Naive thymus-derived CD8-positive, alpha-beta T cell (primary cell): ENCODE data around the gene TSGA10. TPM values are rescaled to one million over a fixed set of nuclear protein-coding genes. Genes with fewer than 3 reads are reported as not detected.
A peak's percentile ranks its signal among the peaks of the same experiment; 100 is the strongest.

Experiments
- ATAC-seq, 2 donors: fragments of 150-1000 bp; cut with Tn5 transposase in 1 of 2; sonication (Bioruptor Pico), chemical (Tn5 transposase) in 1 of 2; 1 replicate in 1 of 2; 2 replicates in 1 of 2; pipeline ENCODE4 v1.10.0; 2021; ENCODE audit warnings: mild to moderate bottlenecking in 2 of 2, moderate library complexity in 2 of 2
- POLR2A ChIA-PET: fragments of 350-600 bp; sonication (Branson Sonifier 250); formaldehyde crosslinking; loops from one replicate; lab custom pipeline; 2021; ENCODE audit warnings: antibody characterized with exemption; lab: Charles Lee
- DNase-seq, 10 donors: peaks; one replicate each; pipeline versions ENCODE4 v3.0.0 to v3.0.0-alpha.2; 2020 to 2022
- H3K27ac Mint-ChIP-seq, 10 donors: one replicate each; pipeline ENCODE4 v1.8.0; 2020 to 2022; ENCODE audit warnings: mild to moderate bottlenecking in 10 of 10, mixed read lengths in 10 of 10, moderate library complexity in 4 of 10, inconsistent platforms in 1 of 10
- H3K27me3 Mint-ChIP-seq, 5 donors: one replicate each; pipeline ENCODE4 v1.8.0; 2021 to 2022; ENCODE audit warnings: mixed read lengths in 5 of 5
- H3K36me3 Mint-ChIP-seq, 3 donors: one replicate each; pipeline ENCODE4 v1.8.0; 2020 to 2022; ENCODE audit warnings: mixed read lengths in 3 of 3, mild to moderate bottlenecking in 2 of 3, inconsistent platforms in 1 of 3
- H3K4me1 Mint-ChIP-seq, 4 donors: one replicate each; pipeline ENCODE4 v1.8.0; 2021 to 2022; ENCODE audit warnings: mixed read lengths in 4 of 4
- H3K4me3 Mint-ChIP-seq, 10 donors: one replicate each; pipeline ENCODE4 v1.8.0; 2020 to 2022; ENCODE audit warnings: mild to moderate bottlenecking in 10 of 10, mixed read lengths in 10 of 10, moderate library complexity in 6 of 10, inconsistent platforms in 1 of 10
- H3K9me3 Mint-ChIP-seq, 9 donors: one replicate each; pipeline ENCODE4 v1.8.0; 2020 to 2022; ENCODE audit warnings: mixed read lengths in 9 of 9, mild to moderate bottlenecking in 3 of 9, inconsistent platforms in 1 of 9, moderate library complexity in 1 of 9
- polyA plus RNA-seq, 3 donors: library from polyadenylated mRNA; unstranded; fragments of 300-500 nt; fragmentation: Illumina TruSeq; gene quantifications; one replicate each; pipeline ENCODE4 v1.2.3, GENCODE V29; 2021
- total RNA-seq, 8 experiments: library from RNA in 2 of 8; stranded (reverse) in 2 of 8; gene quantifications; one replicate each; pipeline ENCODE4 v1.2.3 and lab custom pipeline; 2021 to 2026

The TSGA10 gene
- total and polyA plus RNA-seq, 5 experiments from 2014 or later: 22.5 to 32.1 (median 24.1) TPM

DNA sequence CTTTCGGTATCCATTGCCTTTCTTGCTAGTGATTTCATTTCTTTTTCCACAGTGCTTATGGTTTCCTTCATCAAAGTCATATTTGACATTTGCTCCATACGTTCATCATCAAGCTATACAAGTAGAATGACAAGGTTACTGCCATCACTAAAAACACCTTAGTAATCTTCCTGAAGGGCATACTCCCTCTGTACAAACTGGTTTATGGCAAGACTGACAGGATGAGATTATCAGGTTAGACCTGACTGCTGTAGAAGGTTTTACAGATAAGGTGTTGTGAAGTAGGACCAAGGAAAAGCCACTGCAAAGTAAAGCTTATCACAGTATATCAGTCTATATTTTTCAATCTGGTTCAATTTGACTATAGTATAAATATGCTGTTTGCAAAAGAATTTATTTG lies 50.7 kb downstream of the TSGA10 start:
- no peak for ATAC-seq
- Mint-ChIP-seq H3K27ac (no peak overlapping the region), H3K27me3 (no peaks in the 10 kb centered on the region), H3K36me3 (peaks cover 4 to 21% (median 4%) of the 10 kb centered on the region in 3 donors), H3K4me1 (peaks cover 0 to 8% (median 3%) of the 10 kb centered on the region in 4 donors), H3K9me3 (no peaks in the 10 kb centered on the region), H3K4me3 (no peak overlapping the region)
- no peak for DNase-seq
- POLR2A ChIA-PET: no interaction called here

DNA sequence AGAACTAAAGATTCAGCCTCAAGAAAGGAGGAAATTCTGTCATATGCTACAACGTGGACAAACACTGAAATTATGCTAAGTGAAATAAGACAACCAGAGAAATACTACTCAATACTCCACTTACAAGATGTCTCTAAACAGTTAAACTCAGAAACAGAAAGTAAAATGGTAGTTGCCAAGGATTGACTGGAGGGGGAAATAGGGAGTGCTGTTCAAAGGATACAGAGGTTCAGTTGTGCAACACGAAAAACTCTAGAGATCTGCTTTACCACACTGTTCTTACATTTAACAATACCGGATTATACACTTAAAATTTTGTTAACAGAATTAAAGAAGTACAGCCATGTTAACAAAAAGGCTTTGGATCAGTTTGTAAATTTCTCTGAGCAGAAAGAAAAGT lies 53.0 kb downstream of the TSGA10 start:
- no peaks in the 10 kb centered on the region for H3K27me3 Mint-ChIP-seq
- peaks cover 0 to 8% (median 3%) of the 10 kb centered on the region in 4 donors for H3K4me1 Mint-ChIP-seq
- DNase-seq (no peak), ATAC-seq (no peak)
- H3K36me3 Mint-ChIP-seq: peaks cover 2 to 21% (median 4%) of the 10 kb centered on the region in 3 donors
- POLR2A ChIA-PET: no interaction called here
- peak overlapping the region in 8 of 10 donors; percentile 2 to 75 (median 48) for H3K27ac Mint-ChIP-seq
- H3K4me3 Mint-ChIP-seq: no peak overlapping the region
- H3K9me3 Mint-ChIP-seq: no peaks in the 10 kb centered on the region

GRCh38 chr2:99096728-99097127 lies 58.0 kb downstream of the TSGA10 start:
- Mint-ChIP-seq H3K4me3 (no peak overlapping the region), H3K27ac (peak overlapping the region in 1 of 10 donors; percentile 19), H3K9me3 (peaks cover 0 to 19% (median 2%) of the 10 kb centered on the region in 9 donors), H3K4me1 (peaks cover 0 to 5% (median 2%) of the 10 kb centered on the region in 4 donors), H3K27me3 (no peaks in the 10 kb centered on the region), H3K36me3 (peaks cover 0 to 14% (median 12%) of the 10 kb centered on the region in 3 donors)
- DNase-seq (no peak), ATAC-seq (no peak)
- POLR2A ChIA-PET: no interaction called here

DNA sequence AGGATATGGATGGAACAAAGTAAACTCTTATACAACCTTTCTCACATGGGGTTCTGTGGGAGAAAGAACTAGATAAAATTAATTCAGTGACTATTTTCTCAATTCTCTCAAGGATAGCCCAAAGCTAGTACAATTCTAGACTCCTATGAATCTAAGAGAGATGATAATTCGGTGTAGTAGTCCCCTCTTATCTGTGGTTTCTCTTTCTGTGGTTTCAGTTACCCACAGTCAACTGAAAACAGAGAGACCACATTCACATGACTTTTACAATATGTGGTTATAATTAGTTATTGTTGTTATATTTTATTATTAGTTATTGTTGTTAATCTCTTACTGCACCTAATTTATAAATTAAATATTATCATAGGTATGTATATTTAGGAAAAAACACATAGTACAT lies 66.7 kb downstream of the TSGA10 start:
- ATAC-seq (peak in 1 of 2 donors; percentile 32), DNase-seq (peak in 1 of 10 donors; percentile 9)
- peaks cover 3 to 6% (median 5%) of the 10 kb centered on the region in 4 donors for H3K4me1 Mint-ChIP-seq
- peaks cover 0 to 9% (median 6%) of the 10 kb centered on the region in 3 donors for H3K36me3 Mint-ChIP-seq
- no peak overlapping the region for H3K27ac Mint-ChIP-seq
- H3K4me3 Mint-ChIP-seq: no peak overlapping the region
- H3K9me3 Mint-ChIP-seq: peaks cover 0 to 9% (median 0%) of the 10 kb centered on the region in 9 donors
- peaks cover 0 to 7% (median 3%) of the 10 kb centered on the region in 5 donors for H3K27me3 Mint-ChIP-seq
- POLR2A ChIA-PET: no interaction called here

- Mint-ChIP-seq H3K27ac (no peak overlapping the region), H3K4me1 (peaks cover 3 to 6% (median 5%) of the 10 kb centered on the region in 4 donors)
Observed at GRCh38 chr2:99086385-99086784, 68.4 kb downstream of the TSGA10 start.

GRCh38 chr2:99085421-99085820 lies 69.3 kb downstream of the TSGA10 start:
- peaks cover 3 to 6% (median 5%) of the 10 kb centered on the region in 4 donors for H3K4me1 Mint-ChIP-seq
- DNase-seq (peak in 1 of 10 donors; percentile 12), ATAC-seq (no peak)
- peaks cover 0 to 10% (median 5%) of the 10 kb centered on the region in 5 donors for H3K27me3 Mint-ChIP-seq
- H3K27ac Mint-ChIP-seq: no peak overlapping the region
- peaks cover 0 to 7% (median 0%) of the 10 kb centered on the region in 3 donors for H3K36me3 Mint-ChIP-seq
- H3K9me3 Mint-ChIP-seq: no peaks in the 10 kb centered on the region
- POLR2A ChIA-PET: no interaction called here
- H3K4me3 Mint-ChIP-seq: no peak overlapping the region

More at GRCh38 chr2:99086385-99086784, 68.4 kb downstream of the TSGA10 start:
- POLR2A ChIA-PET: no interaction called here
- H3K36me3 Mint-ChIP-seq: peaks cover 0 to 10% (median 0%) of the 10 kb centered on the region in 3 donors
- DNase-seq (no peak), ATAC-seq (no peak)
- no peaks in the 10 kb centered on the region for H3K9me3 Mint-ChIP-seq
- H3K27me3 Mint-ChIP-seq: peaks cover 0 to 10% (median 5%) of the 10 kb centered on the region in 5 donors
- no peak overlapping the region for H3K4me3 Mint-ChIP-seq

DNA sequence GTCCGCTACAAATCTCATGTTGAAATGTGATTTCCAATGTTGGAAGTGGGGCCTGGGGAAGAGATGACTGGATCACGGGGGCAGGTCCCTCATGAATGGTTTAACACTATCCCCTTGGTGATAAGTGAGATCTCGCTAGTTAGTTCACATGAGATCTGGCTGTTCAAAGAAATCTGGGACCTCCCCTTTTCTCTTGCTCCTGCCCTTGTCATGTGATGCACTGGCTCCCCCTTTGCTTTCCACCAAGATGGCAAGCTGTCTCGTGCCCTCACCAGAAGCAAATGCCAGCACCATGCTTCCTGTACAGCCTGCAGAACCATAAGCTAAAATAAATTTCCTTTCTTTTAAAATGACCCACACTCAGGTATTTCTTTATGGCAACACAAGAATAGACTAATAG lies 70.5 kb downstream of the TSGA10 start:
- DNase-seq (no peak), ATAC-seq (no peak)
- no peak overlapping the region for H3K4me3 Mint-ChIP-seq
- peaks cover 0 to 5% (median 0%) of the 10 kb centered on the region in 3 donors for H3K36me3 Mint-ChIP-seq
- peaks cover 3 to 6% (median 5%) of the 10 kb centered on the region in 4 donors for H3K4me1 Mint-ChIP-seq
- H3K27ac Mint-ChIP-seq: no peak overlapping the region
- H3K9me3 Mint-ChIP-seq: no peaks in the 10 kb centered on the region
- POLR2A ChIA-PET: no interaction called here
- H3K27me3 Mint-ChIP-seq: peaks cover 4 to 10% (median 7%) of the 10 kb centered on the region in 5 donors

GRCh38 chr2:99081891-99082290 lies 72.9 kb downstream of the TSGA10 start:
- peaks cover 0 to 5% (median 0%) of the 10 kb centered on the region in 3 donors for H3K36me3 Mint-ChIP-seq
- H3K4me1 Mint-ChIP-seq: no peaks in the 10 kb centered on the region
- no peak for DNase-seq
- ATAC-seq: no peak
- no peak overlapping the region for H3K27ac Mint-ChIP-seq
- H3K4me3 Mint-ChIP-seq: no peak overlapping the region
- POLR2A ChIA-PET: no interaction called here
- H3K27me3 Mint-ChIP-seq: peaks cover 4 to 10% (median 7%) of the 10 kb centered on the region in 5 donors
- H3K9me3 Mint-ChIP-seq: no peaks in the 10 kb centered on the region

DNA sequence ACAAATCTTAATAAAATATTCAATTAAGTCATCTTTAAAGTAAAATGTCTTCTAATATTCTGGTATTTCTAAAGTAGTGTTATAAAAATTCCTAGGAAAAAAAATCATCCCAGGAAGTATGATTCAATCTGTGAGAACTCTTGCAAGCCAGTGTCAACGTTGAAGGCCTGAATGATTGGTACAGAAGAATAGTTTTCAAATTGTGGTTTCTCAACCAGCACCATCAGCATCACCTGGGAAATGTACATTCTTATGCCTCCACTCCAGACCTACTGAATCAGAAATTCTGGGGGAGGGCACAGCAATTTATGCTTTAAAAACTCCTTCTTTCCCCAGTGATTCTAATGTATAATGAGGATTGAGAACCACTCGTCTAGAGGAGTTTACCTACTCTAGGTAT lies 75.5 kb downstream of the TSGA10 start:
- POLR2A ChIA-PET: no interaction called here
- H3K27ac Mint-ChIP-seq: no peak overlapping the region
- H3K9me3 Mint-ChIP-seq: no peaks in the 10 kb centered on the region
- H3K4me3 Mint-ChIP-seq: no peak overlapping the region
- H3K27me3 Mint-ChIP-seq: peaks cover 3 to 10% (median 6%) of the 10 kb centered on the region in 5 donors
- ATAC-seq (no peak), DNase-seq (no peak)
- H3K4me1 Mint-ChIP-seq: peaks cover 0 to 2% (median 0%) of the 10 kb centered on the region in 4 donors
- peaks cover 0 to 3% (median 0%) of the 10 kb centered on the region in 3 donors for H3K36me3 Mint-ChIP-seq

GRCh38 chr2:99072551-99072950 lies 82.2 kb downstream of the TSGA10 start:
- H3K9me3 Mint-ChIP-seq: no peaks in the 10 kb centered on the region
- ATAC-seq: no peak
- POLR2A ChIA-PET: no interaction called here
- H3K27ac Mint-ChIP-seq: no peak overlapping the region
- H3K4me1 Mint-ChIP-seq: peaks cover 0 to 4% (median under 1%) of the 10 kb centered on the region in 4 donors
- H3K27me3 Mint-ChIP-seq: no peaks in the 10 kb centered on the region
- DNase-seq: no peak
- H3K4me3 Mint-ChIP-seq: no peak overlapping the region
- H3K36me3 Mint-ChIP-seq: no peaks in the 10 kb centered on the region

DNA sequence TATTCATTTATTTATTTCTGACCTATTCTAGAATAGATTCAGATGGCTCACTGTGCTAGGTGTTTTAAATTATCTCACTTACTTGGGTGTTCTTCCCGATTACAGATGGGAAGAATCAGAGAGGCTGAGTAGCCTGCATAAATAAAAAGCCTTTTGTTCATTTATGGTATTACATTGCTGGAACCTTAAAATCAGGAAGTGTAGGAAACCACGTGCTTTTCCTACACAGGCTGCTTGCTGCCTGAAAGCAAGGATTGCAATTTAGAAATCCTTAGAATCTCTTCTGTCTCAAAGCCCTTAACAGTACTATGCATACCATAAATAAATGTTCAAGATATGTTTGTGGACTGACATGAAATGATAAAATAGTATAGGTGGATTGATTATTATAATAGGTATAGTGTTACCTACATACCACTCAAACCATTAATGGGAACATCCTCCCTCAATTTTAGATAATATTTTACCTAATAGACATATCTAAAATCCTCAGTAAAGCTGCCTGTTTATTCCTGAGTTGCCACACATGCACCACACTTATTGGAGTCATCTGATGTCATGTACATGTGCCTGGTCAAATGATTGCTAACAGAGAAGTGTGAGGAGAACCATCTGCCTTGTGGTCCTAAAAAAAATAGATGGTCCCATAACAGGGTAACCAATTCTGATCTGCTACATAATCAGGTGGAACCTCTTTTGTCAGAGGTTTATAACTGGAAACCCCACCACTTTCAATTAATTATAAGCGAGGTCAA lies 86.7 kb downstream of the TSGA10 start:
- Mint-ChIP-seq H3K4me3 (no peak overlapping the region), H3K27ac (peak overlapping the region in 1 of 10 donors; percentile 5), H3K27me3 (no peaks in the 10 kb centered on the region), H3K9me3 (no peaks in the 10 kb centered on the region), H3K36me3 (no peaks in the 10 kb centered on the region), H3K4me1 (peaks cover 0 to 8% (median 0%) of the 10 kb centered on the region in 4 donors)
- POLR2A ChIA-PET: no interaction called here
- ATAC-seq: no peak
- DNase-seq: no peak

DNA sequence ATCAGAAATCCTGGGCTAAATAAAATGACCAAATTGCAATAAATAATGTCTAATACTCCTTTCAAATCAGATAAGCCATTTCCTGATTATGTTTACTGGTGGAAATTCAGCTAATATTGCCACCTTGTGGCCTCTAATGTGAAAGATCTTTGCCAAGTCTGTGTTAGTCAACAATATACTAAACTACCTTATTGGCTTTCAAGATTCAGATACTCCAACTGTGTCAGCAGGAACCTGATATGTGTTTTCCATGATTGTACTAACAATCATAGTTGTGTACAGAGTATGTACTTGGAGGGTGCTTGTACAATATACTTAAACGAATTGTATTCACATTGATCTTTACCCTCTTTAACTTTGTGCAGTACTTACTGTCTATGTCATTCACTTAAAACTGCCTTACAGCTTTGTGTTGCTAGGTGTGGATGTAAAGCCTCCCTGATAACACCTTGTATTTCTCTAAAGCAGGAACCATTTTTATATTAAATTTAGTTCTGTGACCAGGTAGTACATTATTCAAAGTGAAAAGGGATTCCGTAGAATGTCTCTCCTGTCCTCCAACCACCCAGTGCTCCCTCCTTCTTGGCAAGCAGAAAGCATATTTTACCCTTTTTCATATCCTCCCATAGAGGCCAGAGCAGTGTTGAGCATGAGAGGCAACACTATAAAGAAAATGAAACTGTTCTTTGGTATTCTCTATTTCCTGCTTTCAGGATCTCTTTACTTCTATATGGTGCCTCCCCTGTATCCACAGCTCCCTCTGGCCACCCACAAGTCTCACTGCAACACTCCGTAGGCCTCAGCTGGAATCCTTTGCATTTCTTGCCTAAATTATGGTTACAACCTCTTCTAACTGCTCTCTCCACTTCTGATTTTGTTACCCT lies 88.4 kb downstream of the TSGA10 start:
- Mint-ChIP-seq H3K4me1 (peaks cover 0 to 8% (median 0%) of the 10 kb centered on the region in 4 donors), H3K4me3 (no peak overlapping the region), H3K9me3 (no peaks in the 10 kb centered on the region), H3K36me3 (no peaks in the 10 kb centered on the region), H3K27ac (no peak overlapping the region), H3K27me3 (no peaks in the 10 kb centered on the region)
- DNase-seq (peak in 5 of 10 donors; percentile 9 to 38 (median 14)), ATAC-seq (peak; percentile 97)
- POLR2A ChIA-PET: interaction anchor here (1.5 kb wide), 1 partner anchor 88 kb away, joined by 5 read pairs; the partner anchor contains the start of genes LIPT1 and TSGA10
